ENCODE measurements around the gene DCC. TPM values are rescaled to one million over a fixed set of nuclear protein-coding genes. Genes with fewer than 3 reads are reported as not detected.

The DCC gene
- total and polyA plus RNA-seq, 2 experiments from 2014 or later, result 0.53 to 0.73 TPM

DNA sequence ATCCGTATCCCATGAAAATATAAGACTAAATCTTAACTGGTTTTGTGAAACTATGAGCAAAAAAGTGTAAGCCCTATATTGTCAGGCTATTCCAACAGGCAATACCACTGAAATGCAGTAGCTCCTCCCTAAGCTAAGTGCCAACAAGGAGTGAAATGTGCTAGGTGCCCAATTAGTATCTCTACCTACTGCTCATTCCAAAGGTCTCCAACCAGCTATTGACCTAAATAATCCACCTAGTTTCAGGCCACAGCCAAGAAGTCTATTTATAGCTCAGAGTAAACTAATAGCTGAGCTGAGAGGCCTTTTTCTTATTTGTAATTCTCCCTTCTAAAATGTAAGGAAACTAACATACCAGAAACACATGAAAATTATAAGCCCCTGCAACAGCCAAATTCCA, 482.2 kb downstream of the DCC start (continued):
- TF ChIP-seq, protein P1, sequence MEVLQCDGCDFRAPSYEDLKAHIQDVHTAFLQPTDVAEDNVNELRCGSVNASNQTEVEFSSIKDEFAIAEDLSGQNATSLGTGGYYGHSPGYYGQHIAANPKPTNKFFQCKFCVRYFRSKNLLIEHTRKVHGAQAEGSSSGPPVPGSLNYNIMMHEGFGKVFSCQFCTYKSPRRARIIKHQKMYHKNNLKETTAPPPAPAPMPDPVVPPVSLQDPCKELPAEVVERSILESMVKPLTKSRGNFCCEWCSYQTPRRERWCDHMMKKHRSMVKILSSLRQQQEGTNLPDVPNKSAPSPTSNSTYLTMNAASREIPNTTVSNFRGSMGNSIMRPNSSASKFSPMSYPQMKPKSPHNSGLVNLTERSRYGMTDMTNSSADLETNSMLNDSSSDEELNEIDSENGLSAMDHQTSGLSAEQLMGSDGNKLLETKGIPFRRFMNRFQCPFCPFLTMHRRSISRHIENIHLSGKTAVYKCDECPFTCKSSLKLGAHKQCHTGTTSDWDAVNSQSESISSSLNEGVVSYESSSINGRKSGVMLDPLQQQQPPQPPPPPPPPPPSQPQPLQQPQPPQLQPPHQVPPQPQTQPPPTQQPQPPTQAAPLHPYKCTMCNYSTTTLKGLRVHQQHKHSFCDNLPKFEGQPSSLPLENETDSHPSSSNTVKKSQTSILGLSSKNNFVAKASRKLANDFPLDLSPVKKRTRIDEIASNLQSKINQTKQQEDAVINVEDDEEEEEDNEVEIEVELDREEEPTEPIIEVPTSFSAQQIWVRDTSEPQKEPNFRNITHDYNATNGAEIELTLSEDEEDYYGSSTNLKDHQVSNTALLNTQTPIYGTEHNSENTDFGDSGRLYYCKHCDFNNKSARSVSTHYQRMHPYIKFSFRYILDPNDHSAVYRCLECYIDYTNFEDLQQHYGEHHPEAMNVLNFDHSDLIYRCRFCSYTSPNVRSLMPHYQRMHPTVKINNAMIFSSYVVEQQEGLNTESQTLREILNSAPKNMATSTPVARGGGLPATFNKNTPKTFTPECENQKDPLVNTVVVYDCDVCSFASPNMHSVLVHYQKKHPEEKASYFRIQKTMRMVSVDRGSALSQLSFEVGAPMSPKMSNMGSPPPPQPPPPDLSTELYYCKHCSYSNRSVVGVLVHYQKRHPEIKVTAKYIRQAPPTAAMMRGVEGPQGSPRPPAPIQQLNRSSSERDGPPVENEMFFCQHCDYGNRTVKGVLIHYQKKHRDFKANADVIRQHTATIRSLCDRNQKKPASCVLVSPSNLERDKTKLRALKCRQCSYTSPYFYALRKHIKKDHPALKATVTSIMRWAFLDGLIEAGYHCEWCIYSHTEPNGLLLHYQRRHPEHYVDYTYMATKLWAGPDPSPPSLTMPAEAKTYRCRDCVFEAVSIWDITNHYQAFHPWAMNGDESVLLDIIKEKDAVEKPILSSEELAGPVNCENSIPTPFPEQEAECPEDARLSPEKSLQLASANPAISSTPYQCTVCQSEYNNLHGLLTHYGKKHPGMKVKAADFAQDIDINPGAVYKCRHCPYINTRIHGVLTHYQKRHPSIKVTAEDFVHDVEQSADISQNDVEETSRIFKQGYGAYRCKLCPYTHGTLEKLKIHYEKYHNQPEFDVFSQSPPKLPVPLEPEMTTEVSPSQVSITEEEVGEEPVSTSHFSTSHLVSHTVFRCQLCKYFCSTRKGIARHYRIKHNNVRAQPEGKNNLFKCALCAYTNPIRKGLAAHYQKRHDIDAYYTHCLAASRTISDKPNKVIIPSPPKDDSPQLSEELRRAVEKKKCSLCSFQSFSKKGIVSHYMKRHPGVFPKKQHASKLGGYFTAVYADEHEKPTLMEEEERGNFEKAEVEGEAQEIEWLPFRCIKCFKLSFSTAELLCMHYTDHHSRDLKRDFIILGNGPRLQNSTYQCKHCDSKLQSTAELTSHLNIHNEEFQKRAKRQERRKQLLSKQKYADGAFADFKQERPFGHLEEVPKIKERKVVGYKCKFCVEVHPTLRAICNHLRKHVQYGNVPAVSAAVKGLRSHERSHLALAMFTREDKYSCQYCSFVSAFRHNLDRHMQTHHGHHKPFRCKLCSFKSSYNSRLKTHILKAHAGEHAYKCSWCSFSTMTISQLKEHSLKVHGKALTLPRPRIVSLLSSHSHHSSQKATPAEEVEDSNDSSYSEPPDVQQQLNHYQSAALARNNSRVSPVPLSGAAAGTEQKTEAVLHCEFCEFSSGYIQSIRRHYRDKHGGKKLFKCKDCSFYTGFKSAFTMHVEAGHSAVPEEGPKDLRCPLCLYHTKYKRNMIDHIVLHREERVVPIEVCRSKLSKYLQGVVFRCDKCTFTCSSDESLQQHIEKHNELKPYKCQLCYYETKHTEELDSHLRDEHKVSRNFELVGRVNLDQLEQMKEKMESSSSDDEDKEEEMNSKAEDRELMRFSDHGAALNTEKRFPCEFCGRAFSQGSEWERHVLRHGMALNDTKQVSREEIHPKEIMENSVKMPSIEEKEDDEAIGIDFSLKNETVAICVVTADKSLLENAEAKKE (CRISPR knock-in tag; IDR thresholded peaks at IDR 0.05), result no peak
- TF ChIP-seq EZH2phosphoT487 (IDR thresholded peaks at IDR 0.05; ENCODE audit: unreplicated experiment), result no peak
- no peak for TF ChIP-seq ZNF114 (CRISPR knock-in tag; IDR thresholded peaks at IDR 0.05)

DNA sequence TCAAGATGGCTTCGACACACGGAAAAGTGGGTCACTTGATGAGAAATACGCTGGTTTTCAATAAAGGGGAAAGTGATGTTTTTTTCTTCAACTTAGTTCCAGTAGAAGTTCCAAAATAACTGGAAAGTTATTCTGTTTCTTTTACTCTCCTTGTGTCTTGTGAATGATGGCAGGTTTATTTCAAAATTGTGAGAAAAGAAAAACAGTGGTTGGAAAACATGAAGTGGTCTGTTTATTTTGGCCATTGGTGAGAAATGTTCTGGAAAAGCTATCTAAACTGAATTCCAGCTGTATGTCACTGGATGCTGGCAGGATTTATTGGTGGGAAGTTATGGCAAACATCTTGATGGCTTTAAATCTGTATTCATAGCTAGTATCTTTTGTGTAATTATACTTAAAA, 484.1 kb downstream of the DCC start:
- Histone ChIP-seq H3K27me3 (ENCODE audit: insufficient read depth) (peaks cover 63% of the 10 kb centered on the region), H3K4me1 (ENCODE audit: insufficient read depth) (no peaks in the 10 kb centered on the region), H2AFZ (no peak overlapping the region), H3K4me3 (no peak overlapping the region), H3K36me3 (ENCODE audit: insufficient read depth) (no peaks in the 10 kb centered on the region), H3K9me2 (ENCODE audit: insufficient read depth) (no peaks in the 10 kb centered on the region), H4K20me1 (replicated peaks; ENCODE audit: insufficient read depth) (peaks cover 3% of the 10 kb centered on the region), H3K79me2 (replicated peaks; ENCODE audit: insufficient read depth) (no peaks in the 10 kb centered on the region), H3K4me2 (no peak overlapping the region), H3K27ac (ENCODE audit: low read depth) (no peak overlapping the region), H3F3A (replicated peaks; ENCODE audit: low read depth) (no peaks in the 10 kb centered on the region)
- H3K36me3 Mint-ChIP-seq (ENCODE audit: low read depth), result no peaks in the 10 kb centered on the region
- H3K4me1 Mint-ChIP-seq, result no peaks in the 10 kb centered on the region
- ATAC-seq (no peak), DNase-seq (ENCODE audit: low spot score) (no peak)
- H3K4me3 Mint-ChIP-seq, result no peak overlapping the region
- H3K27me3 Mint-ChIP-seq (ENCODE audit: insufficient read depth, low read depth, poor library complexity), result peaks cover 33% of the 10 kb centered on the region
- H3K9me3 Mint-ChIP-seq, result no peaks in the 10 kb centered on the region
- TF ChIP-seq POLR2AphosphoS5 (IDR thresholded peaks at IDR 0.05; ENCODE audit: low read depth) (no peak), EZH2phosphoT487 (IDR thresholded peaks at IDR 0.05; ENCODE audit: unreplicated experiment) (no peak), ZNF114 (CRISPR knock-in tag; IDR thresholded peaks at IDR 0.05) (no peak)
- TF ChIP-seq, protein P2, sequence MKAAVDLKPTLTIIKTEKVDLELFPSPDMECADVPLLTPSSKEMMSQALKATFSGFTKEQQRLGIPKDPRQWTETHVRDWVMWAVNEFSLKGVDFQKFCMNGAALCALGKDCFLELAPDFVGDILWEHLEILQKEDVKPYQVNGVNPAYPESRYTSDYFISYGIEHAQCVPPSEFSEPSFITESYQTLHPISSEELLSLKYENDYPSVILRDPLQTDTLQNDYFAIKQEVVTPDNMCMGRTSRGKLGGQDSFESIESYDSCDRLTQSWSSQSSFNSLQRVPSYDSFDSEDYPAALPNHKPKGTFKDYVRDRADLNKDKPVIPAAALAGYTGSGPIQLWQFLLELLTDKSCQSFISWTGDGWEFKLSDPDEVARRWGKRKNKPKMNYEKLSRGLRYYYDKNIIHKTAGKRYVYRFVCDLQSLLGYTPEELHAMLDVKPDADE (IDR thresholded peaks at IDR 0.05), result no peak
- no peak overlapping the region for H3K27ac Mint-ChIP-seq

Measured in GM23338 (cell line).